NCI-H1092 (cell line): Measurements from ENCODE around the gene GRK5.
"Not testable (repeated sequence)": the region's sequence is repeated elsewhere in the genome, so short reads cannot be mapped to it uniquely, and the experiment has no call there.

Experiments
- DNase-seq: peaks from one replicate; lab custom pipeline; 2025; lab: John Stamatoyannopoulos, UW

The GRK5 gene

GRCh38 chr10:119422682-119423509 is 215.5 kb downstream of the GRK5 start:
- no peak for DNase-seq

DNA sequence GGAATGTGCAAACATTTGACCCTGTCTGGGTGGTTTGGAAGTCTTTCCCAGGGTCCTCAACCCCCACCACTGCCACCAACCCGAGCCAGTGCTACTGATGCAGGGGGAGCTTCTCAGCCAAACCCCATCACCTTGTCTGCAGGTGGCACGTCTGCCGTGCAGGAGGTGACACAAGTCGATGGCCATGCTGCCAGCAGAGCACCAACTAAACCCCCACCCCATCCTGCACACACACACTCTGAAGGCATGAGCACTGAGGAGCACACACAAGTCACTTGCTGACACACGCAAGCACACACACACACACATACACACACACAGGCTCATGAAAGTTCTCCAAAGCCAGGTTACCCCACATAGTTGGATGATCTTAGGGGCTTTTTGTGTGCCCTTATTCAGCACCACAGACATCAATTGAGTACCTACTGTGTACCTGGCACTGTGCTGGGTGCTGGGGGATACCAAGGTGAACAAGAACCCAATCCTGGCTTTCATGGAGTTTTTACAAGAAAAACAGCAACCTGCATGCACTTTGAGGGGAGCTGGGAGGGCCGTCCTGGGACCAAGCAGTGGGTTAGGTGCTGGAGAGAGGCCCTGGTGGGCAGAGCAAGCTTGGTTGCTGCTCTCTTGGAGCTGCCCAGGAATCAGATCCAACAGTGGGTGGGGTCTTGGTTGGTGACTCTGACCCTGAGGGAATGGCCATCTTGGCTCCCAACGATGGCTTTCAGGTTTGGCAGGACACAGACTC is 216.3 kb downstream of the GRK5 start:
- no peak for DNase-seq

DNA sequence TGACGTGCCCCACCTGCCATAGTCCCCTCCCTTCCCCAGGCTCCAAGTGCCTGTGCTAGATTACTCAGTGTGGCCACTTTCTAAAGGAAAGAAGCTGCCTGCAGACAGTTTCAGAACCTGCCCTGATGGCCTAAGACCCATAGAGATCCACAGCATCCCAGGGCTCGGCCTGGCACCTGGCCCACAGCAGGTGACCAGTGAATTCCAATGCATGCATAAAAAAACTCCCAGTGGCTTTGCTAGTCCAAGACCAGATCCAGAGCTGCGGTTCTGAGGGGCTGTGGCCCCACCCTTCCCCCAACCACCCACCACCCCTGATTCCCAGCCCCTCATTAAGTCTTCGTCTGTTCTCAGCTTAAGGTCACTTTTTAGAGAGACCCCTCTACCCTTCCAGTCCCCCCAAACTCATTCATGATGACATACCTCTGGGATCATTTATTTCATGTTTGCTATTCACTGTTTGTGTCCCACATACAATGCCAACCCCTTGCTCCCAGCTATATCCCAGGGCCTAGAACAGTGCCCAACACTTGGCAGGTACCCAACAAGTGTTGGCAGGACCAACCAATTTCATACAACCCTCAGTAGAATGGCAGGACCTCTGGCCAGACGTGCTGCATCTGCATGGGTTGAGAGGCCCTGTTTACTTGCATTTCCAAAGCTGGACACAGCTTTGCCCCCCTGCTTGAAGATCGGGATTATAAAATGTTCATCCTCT is 217.0 kb downstream of the GRK5 start:
- no peak for DNase-seq

GRCh38 chr10:119425102-119425880 is 217.9 kb downstream of the GRK5 start:
- no peak for DNase-seq

DNA sequence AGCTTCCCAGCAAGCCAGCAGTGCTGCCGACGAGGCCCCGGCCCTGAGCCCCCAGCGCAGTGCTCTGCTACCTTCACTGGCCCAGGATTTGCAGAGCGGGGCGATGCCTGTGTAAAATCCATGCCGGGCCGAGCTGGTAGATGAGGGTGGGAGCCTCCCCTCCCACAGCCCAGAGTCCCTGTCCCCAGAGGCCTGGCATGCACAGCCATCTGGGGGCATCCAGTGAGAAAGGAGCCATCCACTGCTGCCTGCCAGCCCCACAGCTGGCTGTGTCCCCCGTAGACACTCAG is 218.5 kb downstream of the GRK5 start:
- DNase-seq: no peak

GRCh38 chr10:119426699-119427098 is 219.3 kb downstream of the GRK5 start:
- no peak for DNase-seq

GRCh38 chr10:119427263-119427864 is 220.0 kb downstream of the GRK5 start:
- no peak for DNase-seq

- no peak for DNase-seq
Measured at GRCh38 chr10:119428789-119429188, 221.4 kb downstream of the GRK5 start.

DNA sequence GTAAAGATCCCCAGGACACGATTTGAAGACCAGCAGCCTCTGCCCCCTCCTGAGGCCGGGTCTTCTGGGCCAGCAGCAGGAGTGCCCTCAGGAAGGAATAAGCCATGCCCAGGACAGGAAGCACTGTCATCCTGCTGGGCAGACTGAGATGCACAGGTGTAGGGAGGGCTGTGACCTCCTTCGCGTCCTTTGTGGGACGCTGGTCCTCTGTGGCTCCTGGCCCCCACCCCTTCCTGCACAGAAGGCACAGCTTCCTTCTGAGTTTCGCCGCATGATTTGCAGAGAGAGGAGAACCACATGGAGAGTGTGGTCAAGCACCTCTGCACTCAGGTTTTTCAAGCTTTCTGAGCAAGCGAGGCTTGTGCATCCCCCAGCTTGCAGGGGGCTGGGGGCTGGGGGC is 222.4 kb downstream of the GRK5 start:
- DNase-seq: no peak

- DNase-seq: no peak
Measured at GRCh38 chr10:119431034-119431772, 223.8 kb downstream of the GRK5 start.

GRCh38 chr10:119431773-119432135 is 224.4 kb downstream of the GRK5 start:
- no peak for DNase-seq

DNA sequence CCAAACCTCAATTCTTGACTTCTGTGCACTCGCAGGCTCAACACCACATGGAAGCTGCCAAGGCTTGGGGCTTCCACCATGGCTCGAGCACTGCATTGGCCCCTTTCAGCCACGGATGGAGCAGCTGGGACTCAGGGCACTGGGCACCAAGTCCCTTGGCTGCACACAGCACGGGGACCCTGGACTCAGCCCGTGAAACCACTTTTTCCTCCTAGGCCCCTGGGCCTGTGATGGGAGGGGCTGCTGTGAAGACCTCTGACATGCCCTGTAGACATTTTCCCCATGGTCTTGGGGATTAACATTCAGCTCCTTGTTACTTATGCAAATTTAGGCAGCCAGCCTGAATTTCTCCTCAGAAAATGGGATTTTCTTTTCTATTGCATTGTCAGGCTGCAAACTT is 227.6 kb downstream of the GRK5 start:
- not testable (repeated sequence) for DNase-seq

GRCh38 chr10:119438717-119439116 is 231.3 kb downstream of the GRK5 start:
- DNase-seq: no peak

- no peak for DNase-seq
Measured at GRCh38 chr10:119439922-119440321, 232.6 kb downstream of the GRK5 start.

DNA sequence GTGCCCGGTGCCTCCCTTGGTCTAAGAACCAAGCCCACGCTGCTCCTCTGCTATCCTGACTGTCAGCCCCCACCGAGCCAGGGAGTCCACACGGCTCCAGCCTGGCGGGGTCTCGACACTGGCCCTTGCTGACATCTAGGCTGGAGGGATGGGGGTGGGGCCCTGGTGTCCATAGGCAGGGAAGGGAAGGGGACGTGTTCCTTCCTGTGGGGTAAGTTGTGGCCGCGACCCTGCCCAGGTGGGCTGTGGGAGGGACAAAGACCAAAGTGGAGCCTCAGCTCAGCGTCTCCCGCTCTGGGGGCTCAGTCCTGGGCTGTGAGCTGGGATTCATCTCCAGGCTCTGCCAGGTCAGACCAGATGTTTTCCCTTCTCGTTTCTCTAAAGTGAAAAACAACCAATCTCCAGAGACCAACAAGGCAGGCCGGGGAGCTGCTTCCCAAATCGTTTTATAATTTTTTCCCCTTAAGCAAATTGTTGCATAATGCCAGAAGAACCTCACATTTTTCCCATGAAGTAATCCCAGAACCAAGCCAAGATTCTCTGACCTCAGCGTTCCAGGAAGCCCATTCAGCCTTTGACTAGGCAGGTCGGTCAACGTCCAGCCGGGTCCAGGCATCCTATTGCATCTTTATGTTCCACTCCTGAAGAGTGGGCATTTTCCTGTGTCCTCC is 233.9 kb downstream of the GRK5 start:
- DNase-seq: no peak

DNA sequence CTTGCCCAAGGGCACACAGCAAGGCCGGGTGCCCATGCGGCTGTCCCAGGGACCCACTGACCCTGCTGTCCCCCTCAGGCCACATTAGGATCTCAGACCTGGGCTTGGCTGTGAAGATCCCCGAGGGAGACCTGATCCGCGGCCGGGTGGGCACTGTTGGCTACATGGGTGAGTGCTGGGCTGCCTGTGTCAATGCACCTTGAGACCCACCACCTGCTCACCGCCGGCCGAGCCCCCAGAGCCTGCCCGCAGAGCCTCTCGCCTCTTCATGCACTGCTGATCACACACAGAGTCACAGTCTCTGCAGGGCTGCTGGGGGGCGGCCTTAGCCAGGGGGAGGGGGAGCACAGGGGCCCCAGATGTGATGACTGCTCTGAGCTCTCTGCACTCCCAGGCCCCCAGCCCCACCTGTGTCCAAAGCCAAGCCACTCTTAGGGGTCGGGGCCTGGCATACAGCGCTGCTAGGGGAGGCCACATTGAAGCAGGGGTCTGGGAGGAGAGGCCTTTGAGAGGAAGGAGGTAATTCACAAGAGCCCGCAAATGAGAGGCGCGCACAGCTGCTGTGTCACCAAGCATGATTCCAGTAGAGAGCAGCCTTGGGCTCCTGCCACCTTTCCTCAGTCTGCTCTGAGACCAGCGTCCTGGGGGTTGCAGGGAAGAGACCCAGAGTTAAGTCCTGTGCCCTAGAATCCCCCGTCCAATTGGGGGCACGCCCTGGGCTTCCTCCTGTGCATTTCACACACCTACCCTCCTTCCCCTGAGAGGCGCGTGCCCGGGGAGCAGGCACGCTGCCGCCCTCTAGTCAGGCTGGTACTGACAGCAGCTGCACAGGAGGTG is 234.8 kb downstream of the GRK5 start:
- peak; percentile 18 for DNase-seq

GRCh38 chr10:119442758-119443060 is 235.3 kb downstream of the GRK5 start:
- no peak for DNase-seq

DNA sequence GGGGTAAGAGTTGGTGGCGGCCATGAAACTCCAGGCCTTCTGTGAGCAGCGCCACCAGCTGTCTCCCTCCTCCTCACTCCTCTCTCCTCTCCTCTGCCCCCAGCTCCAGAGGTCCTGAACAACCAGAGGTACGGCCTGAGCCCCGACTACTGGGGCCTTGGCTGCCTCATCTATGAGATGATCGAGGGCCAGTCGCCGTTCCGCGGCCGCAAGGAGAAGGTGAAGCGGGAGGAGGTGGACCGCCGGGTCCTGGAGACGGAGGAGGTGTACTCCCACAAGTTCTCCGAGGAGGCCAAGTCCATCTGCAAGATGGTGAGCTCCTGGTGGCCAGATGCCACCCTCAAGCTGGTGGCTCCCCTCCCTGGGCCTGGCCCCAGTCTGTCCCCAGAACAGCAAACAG is 236.1 kb downstream of the GRK5 start:
- no peak for DNase-seq

GRCh38 chr10:119443970-119444660 is 236.7 kb downstream of the GRK5 start:
- no peak for DNase-seq
